GM19455 (cell line): Measurements from ENCODE around the gene LHX2.
"Not testable (repeated sequence)": the region's sequence is repeated elsewhere in the genome, so short reads cannot be mapped to it uniquely, and the experiment has no call there.

ENCODE experiments used
- ATAC-seq: cut with Tn5 transposase; IDR thresholded peaks from one replicate; pipeline ENCODE4 v1.9.1; 2021; ENCODE audit not compliant: unreplicated experiment

LHX2 gene, protein sequence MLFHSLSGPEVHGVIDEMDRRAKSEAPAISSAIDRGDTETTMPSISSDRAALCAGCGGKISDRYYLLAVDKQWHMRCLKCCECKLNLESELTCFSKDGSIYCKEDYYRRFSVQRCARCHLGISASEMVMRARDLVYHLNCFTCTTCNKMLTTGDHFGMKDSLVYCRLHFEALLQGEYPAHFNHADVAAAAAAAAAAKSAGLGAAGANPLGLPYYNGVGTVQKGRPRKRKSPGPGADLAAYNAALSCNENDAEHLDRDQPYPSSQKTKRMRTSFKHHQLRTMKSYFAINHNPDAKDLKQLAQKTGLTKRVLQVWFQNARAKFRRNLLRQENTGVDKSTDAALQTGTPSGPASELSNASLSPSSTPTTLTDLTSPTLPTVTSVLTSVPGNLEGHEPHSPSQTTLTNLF

DNA sequence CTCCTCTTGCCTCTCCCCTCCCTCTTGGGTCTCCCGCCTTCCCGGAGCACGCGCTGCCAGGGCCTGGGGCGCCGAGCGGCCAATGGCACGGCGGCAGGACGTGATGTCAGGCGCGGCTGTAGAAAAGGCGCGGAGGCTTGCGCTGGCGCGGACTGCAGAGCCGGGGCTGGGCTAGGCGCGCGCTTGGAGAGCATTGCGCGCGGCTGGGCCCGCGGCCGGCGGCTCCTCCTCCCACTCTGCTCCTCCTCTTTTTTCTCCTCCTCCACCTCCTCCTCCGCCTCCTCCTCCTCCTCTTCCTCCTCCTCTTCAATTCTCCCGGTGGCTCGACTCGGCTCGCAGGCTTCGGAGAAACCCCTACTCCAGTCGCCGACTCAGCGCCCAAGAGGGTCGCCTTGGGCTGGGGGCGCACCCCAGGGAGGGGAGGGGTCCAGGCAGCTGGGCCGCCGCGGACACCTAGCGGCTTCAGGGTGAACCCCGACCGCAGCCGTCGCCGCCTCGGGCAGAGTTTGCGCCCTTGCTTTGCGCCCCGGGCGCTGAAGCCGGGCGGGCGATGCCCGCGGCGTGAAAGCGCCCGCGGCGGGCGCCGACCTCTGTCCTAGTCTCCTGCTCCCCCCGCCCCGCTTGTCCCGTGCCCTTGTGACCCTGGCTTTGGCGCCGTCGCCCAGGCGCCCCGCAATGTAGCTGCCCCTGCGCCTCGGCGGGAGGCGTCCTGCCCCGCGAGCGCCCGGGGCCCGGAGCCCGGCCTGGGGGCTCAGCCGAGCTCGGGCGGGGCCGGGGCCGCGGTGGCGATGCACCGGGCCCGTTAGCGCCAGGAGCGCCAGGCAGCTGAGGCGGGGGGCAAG is at the start of gene LHX2:
TSS of gene LHX2 (plus strand) at position 309 of the 842 bp plus-strand sequence. CDS start 581 bp downstream, outside the sequence.
- no peak for ATAC-seq

DNA sequence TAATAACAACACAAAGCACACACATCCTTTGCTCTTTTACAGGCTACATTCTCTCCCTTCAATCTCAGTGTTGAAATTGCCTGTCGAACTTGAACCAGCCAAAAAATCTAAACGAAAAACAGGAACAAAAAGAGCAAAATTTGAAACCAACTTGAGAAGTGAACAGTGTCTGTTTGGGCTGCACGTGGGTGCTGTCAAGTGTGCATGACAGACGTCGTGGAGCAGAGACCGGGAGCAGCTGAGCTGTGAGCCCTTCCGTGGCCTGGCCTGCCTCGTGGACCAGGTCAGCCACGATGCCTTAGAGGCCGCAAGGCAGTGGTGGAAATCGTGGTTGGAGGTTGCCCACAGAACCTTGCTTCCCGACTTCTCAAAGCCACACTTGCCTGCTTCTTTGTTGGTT is 46.8 kb upstream of the LHX2 start:
- ATAC-seq, result no peak

DNA sequence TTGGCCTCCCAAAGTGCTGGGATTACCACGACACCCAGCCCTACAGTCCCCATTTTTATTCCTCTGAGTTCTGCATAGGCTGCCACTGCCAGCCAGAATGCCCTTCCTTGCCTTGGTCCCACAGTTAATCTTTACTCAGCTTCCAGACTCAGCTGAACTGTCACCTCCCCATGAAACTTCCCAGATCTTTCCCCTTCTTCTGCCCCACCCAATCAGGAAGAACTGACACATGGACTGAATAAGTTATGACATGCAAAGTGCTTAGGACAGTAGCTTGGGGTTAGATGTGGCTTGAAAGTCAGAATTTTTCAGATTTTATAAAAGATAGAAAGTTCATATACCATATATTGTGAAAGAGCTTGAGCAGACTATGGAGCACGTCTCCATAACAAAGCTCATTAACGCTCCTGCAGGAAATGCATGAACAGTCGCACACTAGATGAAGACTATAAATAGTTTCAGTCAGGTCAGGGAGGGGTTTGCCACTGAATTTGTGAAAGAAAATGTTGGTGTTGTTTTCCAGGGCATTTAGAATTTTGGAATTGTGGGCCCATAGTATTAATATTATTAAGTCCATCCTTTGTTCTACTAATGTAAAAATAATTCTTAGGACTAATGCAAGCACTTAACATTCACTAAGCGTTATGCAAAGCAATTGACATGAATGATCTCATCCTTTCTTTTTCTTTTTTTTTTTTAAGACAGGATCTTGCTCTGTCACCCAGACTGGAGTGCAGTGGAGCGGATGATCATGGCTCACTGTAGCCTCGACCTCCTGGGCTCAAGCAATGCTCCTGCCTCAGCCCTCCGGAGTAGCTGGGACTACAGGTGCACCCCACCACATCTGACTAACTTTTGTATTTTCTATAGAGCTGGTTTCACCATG is 45.5 kb upstream of the LHX2 start:
- ATAC-seq, result no peak

DNA sequence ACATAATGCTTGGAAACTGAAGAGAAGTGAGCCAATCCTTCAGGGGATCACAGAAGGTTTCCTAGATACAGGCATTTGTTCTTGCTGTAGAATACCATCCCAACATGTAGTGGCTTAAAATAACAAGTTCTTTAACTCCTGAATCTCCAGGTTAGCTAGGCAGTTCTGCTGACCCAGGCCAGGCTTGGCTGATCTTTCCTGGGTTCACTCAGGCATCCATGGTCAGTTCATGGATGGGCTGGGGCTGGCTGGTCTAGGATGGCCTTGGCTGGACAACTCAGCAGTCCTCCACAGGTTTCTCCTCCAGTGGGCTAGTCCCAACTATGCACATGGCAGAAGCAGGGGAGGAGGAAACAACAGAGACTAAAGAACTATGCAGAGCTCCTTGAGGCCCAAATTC is 44.2 kb upstream of the LHX2 start:
- no peak for ATAC-seq

DNA sequence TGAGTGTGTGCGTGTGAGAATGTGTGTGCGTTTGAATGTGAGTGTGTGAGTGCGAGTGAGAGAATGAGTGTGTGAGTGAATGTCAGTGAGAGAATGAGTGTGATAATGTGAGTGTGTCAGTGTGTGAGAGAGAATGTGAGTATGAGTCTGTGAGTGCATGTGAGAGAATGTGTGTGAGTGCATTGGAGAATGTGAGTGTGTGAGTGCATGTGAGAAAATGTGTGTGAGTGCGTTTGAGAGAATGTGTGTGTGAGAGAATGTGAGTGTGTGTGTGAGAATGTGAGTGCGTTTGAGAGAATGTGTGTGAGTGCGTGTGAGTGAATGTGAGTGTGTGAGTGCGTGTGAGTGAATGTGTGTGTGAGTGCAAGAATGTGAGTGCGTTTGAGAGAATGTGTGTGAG is 39.0 kb upstream of the LHX2 start:
- no peak for ATAC-seq

DNA sequence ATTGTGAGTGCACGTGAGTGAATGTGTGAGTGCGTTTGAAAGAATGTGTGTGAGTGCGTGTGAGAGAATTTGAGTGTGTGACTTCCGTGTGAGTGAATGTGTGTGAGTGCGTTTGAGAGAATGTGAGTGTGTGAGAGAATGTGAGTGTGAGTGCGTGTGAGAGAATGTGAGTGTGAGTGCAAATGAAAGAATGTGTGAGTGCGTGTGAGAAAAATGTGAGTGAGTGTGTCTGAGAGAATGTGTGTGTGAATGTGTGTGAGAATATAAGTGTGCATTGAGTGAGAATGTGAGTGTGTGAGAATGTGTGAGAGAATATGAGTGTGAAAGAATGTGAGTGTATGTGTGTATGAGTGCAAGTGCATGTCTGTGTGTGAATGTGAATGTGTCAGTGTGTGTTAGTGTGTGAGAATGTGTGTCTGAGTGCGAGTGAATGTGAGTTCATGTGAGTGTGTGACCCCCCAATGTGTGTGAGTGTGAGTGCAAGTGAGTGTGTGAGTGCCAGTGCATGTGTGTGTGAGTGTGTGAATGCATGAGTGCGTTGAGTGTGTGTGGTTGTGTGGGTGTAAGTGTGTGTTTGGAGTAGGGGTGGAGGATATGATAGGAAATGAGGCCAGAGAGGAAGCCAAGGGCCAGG is 37.9 kb upstream of the LHX2 start:
- ATAC-seq, result no peak

DNA sequence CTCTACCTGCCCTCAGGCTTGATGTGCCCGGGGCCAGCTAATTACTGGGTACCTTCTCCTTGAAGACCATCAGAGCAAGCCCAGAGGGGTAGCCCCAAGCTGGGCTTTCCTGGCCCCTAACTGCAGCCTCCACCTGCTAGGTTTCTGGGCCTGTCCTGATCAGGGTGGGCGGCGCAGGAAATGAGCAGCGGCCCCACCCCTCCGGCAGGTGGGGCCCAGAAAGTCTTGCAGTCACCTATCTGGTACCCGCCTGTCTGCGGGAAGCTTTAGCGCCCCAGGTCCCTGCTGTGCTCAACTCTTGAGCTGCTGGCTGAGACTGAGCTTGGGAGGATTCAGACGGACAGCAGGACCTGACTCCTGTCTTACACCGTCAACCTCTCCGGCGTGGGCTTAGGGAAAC is 37.1 kb upstream of the LHX2 start:
- no peak for ATAC-seq

DNA sequence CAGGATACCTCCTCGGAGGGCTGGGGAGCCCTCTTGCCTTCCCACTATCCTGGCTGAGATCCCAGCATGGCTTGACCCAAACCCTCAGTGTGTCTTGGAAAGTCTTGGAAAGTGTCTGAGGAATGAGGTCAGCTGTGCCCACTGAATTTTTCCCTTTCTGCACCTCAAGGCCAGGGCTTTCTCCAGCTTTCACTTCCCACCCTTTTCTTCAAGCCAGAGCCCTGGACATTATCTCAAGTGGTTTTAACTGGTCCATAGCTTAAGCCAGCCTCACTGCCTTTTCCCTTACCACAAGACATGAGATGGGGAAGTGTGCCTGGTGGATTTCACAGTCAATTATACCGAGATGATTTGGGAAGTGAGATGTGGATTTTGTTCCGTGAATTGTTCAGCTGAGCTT is 35.7 kb upstream of the LHX2 start:
- ATAC-seq, result no peak

DNA sequence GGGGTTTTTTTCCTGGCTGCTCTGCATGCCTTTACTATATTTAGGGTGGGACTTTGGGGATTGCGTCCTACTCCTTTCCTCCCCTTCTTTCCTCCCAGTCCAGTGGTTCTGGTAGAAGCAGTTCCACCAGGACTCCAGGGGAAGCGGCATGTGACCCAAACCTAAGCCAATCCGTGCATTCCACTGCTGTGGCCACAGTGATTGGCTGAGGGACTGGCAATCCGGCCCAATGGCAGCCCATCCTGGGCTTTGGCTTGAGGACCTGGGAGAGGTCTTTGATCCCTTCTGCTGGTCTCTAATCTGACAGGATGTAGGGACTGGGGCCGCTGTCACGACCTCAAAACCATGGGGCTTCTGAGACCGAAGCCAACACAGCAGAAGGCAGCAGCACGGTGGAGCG is 35.0 kb upstream of the LHX2 start:
- ATAC-seq, result not testable (repeated sequence)

DNA sequence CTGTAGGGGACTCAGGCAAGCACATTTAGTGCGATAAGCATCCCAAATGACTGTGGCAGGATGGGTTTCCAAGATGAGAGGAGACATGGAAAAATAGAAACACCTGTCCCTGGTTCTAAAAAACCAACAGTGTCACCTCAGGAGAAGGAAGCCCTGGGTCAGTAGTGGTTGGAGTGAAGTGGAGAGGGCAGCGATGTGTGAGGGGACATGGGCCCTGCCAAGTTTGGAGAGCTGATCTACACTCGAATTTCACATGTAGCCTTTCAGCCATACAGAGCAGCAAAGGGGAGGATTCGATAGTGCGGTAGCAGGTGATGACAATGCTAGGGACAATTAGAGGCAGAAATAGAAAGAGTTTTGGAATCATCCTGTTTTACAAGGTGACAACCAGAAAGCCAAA is 32.6 kb upstream of the LHX2 start:
- no peak for ATAC-seq

DNA sequence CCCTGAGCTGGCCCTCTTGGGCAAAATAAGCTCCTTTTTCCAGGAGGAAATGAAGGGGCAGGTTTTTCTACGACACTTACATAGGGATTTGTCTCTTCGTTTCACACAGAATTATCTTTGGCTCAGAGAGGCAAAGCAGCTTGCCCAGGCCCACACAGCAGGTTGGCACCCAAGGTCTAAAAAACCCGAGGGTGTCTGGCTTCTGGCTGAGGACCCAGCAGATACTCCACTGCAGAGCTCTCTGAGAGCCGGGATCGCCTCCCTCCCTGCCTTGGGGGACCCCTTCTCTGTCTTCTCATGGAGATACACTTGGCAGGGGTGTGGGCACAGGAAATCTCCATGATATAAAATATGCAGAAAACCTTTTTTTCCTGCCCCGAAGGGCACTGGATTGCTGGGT is 29.0 kb upstream of the LHX2 start:
- ATAC-seq, result no peak

DNA sequence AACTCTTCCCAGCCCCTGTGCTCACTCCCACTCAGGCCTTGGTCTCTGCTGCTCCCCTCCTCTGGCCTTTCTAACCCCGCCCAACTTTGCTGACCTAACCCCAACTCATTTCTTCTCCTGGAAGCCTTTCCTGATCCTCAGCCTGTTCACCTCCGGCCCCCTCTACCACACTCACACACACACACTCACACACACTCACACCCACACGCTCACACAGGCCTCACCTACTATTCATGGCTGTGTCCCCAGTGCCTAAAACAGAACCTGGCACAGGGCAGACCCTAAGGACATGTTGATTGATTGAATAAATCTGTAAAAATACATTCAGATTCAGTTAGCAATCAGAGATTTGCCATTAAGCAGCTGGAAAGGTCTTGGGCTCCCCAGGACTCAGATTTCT is 28.5 kb upstream of the LHX2 start:
- no peak for ATAC-seq

DNA sequence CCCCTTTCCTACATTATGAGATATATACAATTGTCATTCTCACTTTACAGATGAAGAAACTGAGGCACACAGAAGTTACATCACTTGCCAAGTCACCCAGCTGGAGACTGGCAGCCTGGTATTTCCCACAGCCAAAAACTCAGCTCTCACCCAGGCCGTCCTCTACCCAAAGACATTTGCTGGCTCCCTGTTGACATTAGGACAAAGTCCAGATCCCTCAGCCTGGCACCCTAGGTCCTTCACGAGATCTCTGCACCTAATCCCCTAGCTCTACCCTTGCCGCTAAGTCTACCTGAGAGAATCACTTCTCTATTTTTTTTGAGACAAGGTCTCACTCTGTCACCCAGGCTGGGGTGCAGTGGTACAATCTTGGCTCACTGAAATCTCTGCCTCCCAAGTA is 26.8 kb upstream of the LHX2 start:
- no peak for ATAC-seq

DNA sequence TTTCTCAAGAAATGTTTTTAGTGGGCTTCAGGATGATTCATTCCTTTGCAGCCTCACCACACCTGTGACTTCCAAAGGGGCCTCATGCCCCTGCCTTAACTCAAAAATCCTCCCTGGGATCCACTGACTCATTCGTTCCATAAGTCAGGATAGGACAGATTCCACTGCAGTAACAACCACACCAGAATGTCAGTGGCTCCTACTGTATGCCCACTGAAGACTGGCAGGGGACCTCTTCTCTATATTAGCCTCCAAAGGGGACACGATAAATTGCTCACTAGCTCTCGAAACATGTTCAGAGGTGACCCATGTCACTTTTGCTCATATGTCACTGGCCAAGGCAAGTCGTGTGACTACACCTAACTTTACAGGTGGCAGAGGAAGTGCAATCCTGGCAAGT is 25.7 kb upstream of the LHX2 start:
- no peak for ATAC-seq

DNA sequence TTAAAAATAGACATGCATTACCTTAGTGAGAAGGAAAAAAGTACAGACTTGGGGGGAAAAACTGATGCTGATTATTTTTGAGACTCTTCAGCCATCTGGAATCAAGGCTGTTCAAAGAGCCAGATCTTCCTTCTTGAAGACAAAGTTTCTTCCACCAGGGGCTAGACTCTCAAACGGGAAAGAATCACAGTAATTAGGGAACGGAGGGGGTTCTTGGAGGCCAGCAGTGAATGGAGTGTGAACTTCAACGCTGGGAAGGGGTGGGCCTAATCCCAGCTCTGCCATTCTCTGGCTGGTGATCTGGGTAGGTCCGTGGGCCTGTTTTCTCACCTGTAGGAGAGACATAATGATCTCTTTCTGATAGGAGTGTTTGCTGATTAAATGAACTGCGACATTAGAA is 21.1 kb upstream of the LHX2 start:
- no peak for ATAC-seq

DNA sequence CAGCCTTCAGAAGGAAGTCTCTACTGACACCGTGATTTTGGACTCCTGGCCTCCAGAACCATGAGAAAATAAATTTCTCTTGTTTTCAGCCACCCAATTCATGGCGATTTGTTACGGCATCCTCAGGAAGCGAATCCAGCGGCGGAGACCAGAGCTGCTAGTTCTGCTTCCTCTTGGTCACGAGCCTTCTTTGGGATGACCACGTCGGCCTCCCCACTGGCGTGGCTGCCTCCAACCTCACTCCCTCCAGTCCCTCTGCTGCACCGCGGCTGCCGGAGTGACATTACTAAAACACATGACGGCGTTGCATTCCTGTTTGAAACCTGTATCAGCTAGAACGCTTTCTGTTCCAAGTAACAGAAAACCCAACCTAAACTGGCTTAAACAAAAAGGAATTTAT is 18.9 kb upstream of the LHX2 start:
- ATAC-seq, result not testable (repeated sequence)

DNA sequence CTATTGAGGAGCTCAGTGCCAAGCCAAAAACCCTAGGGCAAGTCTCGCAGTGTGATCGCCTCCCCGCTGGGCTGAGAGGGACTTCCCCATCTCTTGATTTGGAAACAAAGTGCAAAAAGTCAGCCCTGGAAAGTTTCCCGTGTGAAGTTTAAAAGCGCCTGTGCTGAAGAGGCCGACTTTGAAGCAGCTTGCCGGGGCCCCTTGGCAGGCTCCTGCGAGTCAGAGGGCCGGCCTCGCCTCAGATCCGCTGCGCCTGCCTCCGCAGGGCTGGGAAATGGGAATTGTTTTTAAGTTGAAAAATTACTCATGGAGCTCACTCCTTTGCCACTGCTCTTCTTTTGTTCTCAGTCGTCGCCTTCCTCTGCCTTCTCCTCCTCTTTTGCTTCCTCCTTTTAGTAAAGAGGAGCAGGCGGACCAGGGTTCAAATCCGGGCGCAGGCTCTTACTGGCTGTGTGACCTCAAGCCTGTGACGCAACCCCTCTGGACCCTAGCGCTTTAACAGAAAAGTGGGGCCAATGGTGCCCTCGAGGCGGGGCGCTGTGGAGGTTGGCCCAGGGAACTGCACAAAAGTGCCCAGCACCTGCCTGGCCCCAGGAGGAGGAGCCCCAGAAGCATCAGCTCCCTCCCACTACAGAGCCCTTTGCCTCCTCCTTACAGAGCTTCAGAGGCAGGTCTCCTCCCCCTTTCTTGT is 14.7 kb upstream of the LHX2 start:
- no peak for ATAC-seq

DNA sequence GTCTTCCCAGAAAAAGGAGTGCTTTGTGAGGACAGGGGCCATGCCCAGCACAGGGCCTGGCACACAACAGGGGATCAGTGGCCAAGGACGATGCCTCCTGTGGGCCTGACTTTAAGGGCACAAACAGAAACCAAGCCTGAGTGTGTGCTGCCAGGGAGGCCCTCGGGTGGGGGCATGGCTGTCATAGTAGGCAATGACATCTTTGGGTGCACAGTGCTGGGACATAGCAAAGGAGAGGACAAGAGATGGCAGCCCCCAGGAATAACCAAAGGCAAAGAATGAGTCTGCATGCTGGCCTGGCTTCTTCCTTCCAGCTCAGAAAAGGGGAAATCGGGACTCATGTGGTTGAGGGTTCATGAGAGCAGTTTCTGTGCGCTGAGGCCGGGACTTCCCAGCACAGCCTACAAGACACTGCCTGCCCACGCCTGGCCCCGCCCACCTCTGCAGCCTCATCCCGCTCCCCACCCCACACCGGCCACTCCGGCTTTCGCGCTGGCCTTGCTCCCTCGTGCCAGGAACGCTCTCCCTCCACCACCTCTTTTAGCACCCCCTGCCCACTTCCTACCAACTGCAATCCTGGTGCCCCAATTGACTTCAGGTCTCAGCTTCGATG is 13.8 kb upstream of the LHX2 start:
- ATAC-seq, result peak; percentile 52

DNA sequence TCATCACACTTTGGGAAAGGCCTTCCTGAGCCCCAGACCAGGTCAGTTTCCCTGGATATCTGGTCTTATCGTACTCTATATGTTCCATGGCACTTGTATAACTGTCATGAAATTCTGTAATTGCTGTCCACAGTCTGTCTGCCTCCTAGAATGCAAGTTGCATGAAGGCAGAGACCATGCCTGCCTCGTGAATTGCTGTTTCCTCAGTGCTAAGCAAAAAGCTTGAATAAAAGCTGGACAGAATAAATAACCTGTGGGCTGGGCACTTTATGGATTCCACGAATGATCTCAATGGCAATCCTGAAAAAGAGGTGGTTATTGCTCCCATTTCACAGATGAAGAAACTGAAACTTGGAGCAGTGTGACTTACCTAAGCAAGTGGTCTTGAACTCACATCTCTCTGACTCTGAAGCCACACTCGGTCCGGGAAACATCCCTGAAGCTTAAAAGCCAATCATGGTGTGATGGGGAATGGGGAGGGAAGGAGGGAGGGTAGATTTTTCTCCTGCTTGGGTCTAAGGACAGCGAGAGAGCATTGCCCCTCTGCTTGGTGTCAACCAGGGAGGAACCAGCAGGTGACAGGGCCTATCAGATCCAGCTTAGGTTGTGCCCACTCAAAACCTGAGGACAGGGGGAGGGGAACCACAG is 13.2 kb upstream of the LHX2 start:
- ATAC-seq, result no peak
